Stomach (tissue), 9 donors: Measurements from ENCODE around the gene NR1I2. TPM values are rescaled to one million over a fixed set of nuclear protein-coding genes. Genes with fewer than 3 reads are reported as not detected.
A peak's percentile ranks its signal among the peaks of the same experiment; 100 is the strongest.

Experiments used
- DNase-seq, 2 donors: peaks; one replicate each; pipeline versions ENCODE4 v3.0.0 to v3.0.0-alpha.2; 2013 to 2019
- H3K27ac ChIP-seq, 5 donors: fragments of 200-600 bp in 4 of 5; sonication (generic) in 4 of 5; one replicate each; pipeline ENCODE4 v1.5.1; 2013 to 2019; ENCODE audit warnings: mild to moderate bottlenecking in 1 of 5, moderate library complexity in 1 of 5
- H3K27me3 ChIP-seq, 3 donors: fragments of 200-600 bp; sonication (generic); one replicate each; pipeline ENCODE4 v1.5.1; 2017 to 2019; ENCODE audit warnings: mixed run types in 1 of 3
- H3K36me3 ChIP-seq, 4 donors: fragments of 200-600 bp; sonication (generic); 1 replicate in 3 of 4; 2 replicates in 1 of 4; pipeline ENCODE4 v1.5.1; 2016 to 2019
- H3K4me1 ChIP-seq, 4 donors: fragments of 200-600 bp; sonication (generic); one replicate each; pipeline ENCODE4 v1.5.1; 2016 to 2019
- H3K4me3 ChIP-seq, 4 donors: fragments of 200-600 bp; sonication (generic) in 3 of 4; one replicate each; pipeline ENCODE4 v1.5.1; 2016 to 2019; ENCODE audit warnings: mild to moderate bottlenecking in 1 of 4
- H3K9me3 ChIP-seq, 4 donors: fragments of 200-600 bp; sonication (generic); one replicate each; pipeline ENCODE4 v1.5.1; 2016 to 2019
- CTCF ChIP-seq, 7 experiments: fragments of 450-650 bp in 4 of 7; fragments of 200-600 bp in 3 of 7; sonication (generic) in 3 of 7; IDR thresholded peaks; one replicate each; pipeline ENCODE4 v1.5.1; 2016 to 2019; ENCODE audit warnings: antibody characterized with exemption in 7 of 7, control low read depth in 2 of 7, mild to moderate bottlenecking in 1 of 7
- EP300 ChIP-seq: sonication (generic); formaldehyde crosslinking; IDR thresholded peaks from one replicate; pipeline ENCODE4 v1.6.1; 2017; ENCODE audit warnings: antibody characterized with exemption
- POLR2A ChIP-seq, 4 donors: fragments of 450-650 bp; IDR thresholded peaks; one replicate each; pipeline ENCODE4 v1.6.1; 2016; ENCODE audit warnings: antibody characterized with exemption in 4 of 4, control low read depth in 2 of 4, mild to moderate bottlenecking in 1 of 4, moderate library complexity in 1 of 4
- POLR2AphosphoS5 ChIP-seq, 3 donors: sonication (generic); formaldehyde crosslinking; IDR thresholded peaks; one replicate each; pipeline ENCODE4 v1.6.1; 2016; ENCODE audit warnings: antibody characterized with exemption in 3 of 3
- WGBS, 5 donors: extraction: QIAGEN DNeasy Blood & Tissue Kit in 3 of 5; methylation state at CpG; one replicate each; pipeline versions ENCODE4 v1.1.5 to v1.1.7; 2013 to 2018; 5-methylcytosine and 5-hydroxymethylcytosine counted together
- intact Hi-C: fragments of 100-400 bp; cut with DNase I; formaldehyde crosslinking; loops from one replicate; pipeline ENCODE4 v1.15.1; 2023; ENCODE audit warnings: low total_unique reads
- polyA plus RNA-seq, 3 donors: library from polyadenylated mRNA; stranded (reverse); fragments of 200-250 nt; gene quantifications; one replicate each; pipeline ENCODE4 v1.2.3, GENCODE V29; 2013
- total RNA-seq, 5 donors: library from RNA; depleted of rRNA; stranded (reverse); fragments of >200 nt; gene quantifications; one replicate each; pipeline versions ENCODE4 v1.1.0 to v1.2.3, GENCODE V29; 2014 to 2016
- donor health status: healthy with polysubstance abuse.
- donor health status: Bipolar disorder and iron deficiency.
- donor health status: healthy.

NR1I2 gene
- total and polyA plus RNA-seq, 8 donors: 0.08 to 37.4 (median 5.4) TPM; not detected in 4

GRCh38 chr3:119769394-119770149, 12.3 kb upstream of the NR1I2 start:
- DNase-seq: peak in 1 of 2 donors; percentile 16
- no peak for TF ChIP-seq EP300
- TF ChIP-seq POLR2AphosphoS5 (IDR thresholded peaks at IDR 0.05): no peak
- TF ChIP-seq POLR2A (IDR thresholded peaks at IDR 0.05): no peak
- TF ChIP-seq CTCF (IDR thresholded peaks at IDR 0.05): no peak
- no peaks in the 10 kb centered on the region for H3K27me3 ChIP-seq
- no peaks in the 10 kb centered on the region for H3K4me1 ChIP-seq
- H3K4me3 ChIP-seq: no peak overlapping the region
- no peak overlapping the region for H3K27ac ChIP-seq
- H3K36me3 ChIP-seq: no peaks in the 10 kb centered on the region
- 66 to 74% (median 71%) methylated on average over 8 of the region's 8 CpGs for WGBS, 5 donors
- no peaks in the 10 kb centered on the region for H3K9me3 ChIP-seq
- intact Hi-C loops: no loop called here

DNA sequence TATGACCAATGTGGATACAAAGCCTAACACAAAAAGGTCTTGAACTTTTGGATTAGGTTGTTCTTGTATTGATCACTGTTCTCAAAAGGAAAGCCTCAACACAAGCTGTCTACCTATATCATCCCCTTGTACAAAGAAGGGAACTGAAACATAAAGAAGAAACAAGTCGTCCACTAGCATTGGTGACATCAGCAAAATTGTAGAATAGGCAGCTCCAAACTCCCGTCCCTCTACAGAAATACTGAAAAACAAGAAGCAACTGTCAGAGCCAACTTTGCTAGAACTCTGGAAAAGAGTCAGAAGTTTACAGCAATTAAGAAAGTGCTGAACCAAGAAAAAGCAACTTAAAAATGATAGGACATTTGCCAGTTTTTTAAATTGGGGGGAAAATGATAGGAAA, 7.5 kb upstream of the NR1I2 start:
- TF ChIP-seq POLR2A (IDR thresholded peaks at IDR 0.05) (no peak), POLR2AphosphoS5 (IDR thresholded peaks at IDR 0.05) (no peak), CTCF (IDR thresholded peaks at IDR 0.05) (no peak), EP300 (no peak)
- DNase-seq: peak in 1 of 2 donors; percentile 15
- intact Hi-C loops: no loop called here
- Histone ChIP-seq H3K27me3 (no peaks in the 10 kb centered on the region), H3K27ac (no peak overlapping the region), H3K4me1 (no peaks in the 10 kb centered on the region), H3K36me3 (no peaks in the 10 kb centered on the region), H3K4me3 (no peak overlapping the region), H3K9me3 (peaks cover 0 to 18% (median 2%) of the 10 kb centered on the region in 4 donors)
- 54 to 70% (median 58%) methylated on average over 2 of the region's 2 CpGs for WGBS, 5 donors

DNA sequence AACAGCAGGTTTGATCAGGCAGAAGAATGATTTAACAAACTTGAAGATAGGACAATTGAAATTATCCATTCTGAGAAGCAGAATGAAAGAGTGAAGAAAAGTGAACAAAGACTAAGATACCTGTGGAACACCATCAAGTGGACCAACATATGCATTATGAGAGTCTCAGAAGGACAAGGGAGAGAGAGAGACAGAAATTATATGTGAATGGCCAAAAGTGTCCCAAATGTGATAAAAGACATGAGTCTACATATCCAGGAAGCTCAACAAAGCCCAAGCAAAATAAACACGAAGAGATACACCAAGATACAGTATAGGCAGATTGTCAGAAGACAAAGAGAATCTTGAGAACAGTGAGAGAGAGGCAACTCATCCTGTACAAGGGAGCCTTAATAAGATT, 5.6 kb upstream of the NR1I2 start:
- DNase-seq: no peak
- no peaks in the 10 kb centered on the region for H3K36me3 ChIP-seq
- no peak overlapping the region for H3K4me3 ChIP-seq
- H3K4me1 ChIP-seq: no peaks in the 10 kb centered on the region
- TF ChIP-seq POLR2AphosphoS5 (IDR thresholded peaks at IDR 0.05): no peak
- TF ChIP-seq POLR2A (IDR thresholded peaks at IDR 0.05): no peak
- no peak for TF ChIP-seq CTCF (IDR thresholded peaks at IDR 0.05)
- TF ChIP-seq EP300: no peak
- H3K27ac ChIP-seq: no peak overlapping the region
- WGBS, 5 donors: 48 to 59% (median 53%) methylated on average over 1 of the region's 1 CpG
- intact Hi-C loops: no loop called here
- peaks cover 0 to 18% (median 2%) of the 10 kb centered on the region in 4 donors for H3K9me3 ChIP-seq
- no peaks in the 10 kb centered on the region for H3K27me3 ChIP-seq

GRCh38 chr3:119778176-119778575, 3.7 kb upstream of the NR1I2 start:
- peaks cover 0 to 18% (median 2%) of the 10 kb centered on the region in 4 donors for H3K9me3 ChIP-seq
- no peaks in the 10 kb centered on the region for H3K27me3 ChIP-seq
- no peak for DNase-seq
- H3K36me3 ChIP-seq: no peaks in the 10 kb centered on the region
- H3K4me1 ChIP-seq: no peaks in the 10 kb centered on the region
- H3K27ac ChIP-seq: no peak overlapping the region
- no peak overlapping the region for H3K4me3 ChIP-seq
- TF ChIP-seq POLR2A (IDR thresholded peaks at IDR 0.05) (no peak), POLR2AphosphoS5 (IDR thresholded peaks at IDR 0.05) (no peak), CTCF (IDR thresholded peaks at IDR 0.05) (no peak), EP300 (no peak)
- WGBS, 5 donors: 94 to 100% (median 98%) methylated on average over 1 of the region's 1 CpG
- intact Hi-C loops: no loop called here
